ENCODE data around the gene ATP10B.
"Not testable (repeated sequence)": the region's sequence is repeated elsewhere in the genome, so short reads cannot be mapped to it uniquely, and the experiment has no call there.

ATP10B gene

GRCh38 chr5:160749026-160749425, 103.0 kb downstream of the ATP10B start:
- Histone ChIP-seq H3K9me3 (ENCODE audit: control insufficient read depth, insufficient read depth, low read length) (no peaks in the 10 kb centered on the region), H3K27ac (ENCODE audit: low read depth, low read length) (no peak overlapping the region), H3K4me3 (ENCODE audit: low read depth, low read length) (no peak overlapping the region), H3K4me1 (ENCODE audit: control insufficient read depth, insufficient read depth, low read length) (peaks cover 10% of the 10 kb centered on the region), H3K9ac (ENCODE audit: low read depth, low read length) (no peak overlapping the region), H3K27me3 (ENCODE audit: control insufficient read depth, insufficient read depth, low read length) (no peaks in the 10 kb centered on the region), H3K36me3 (ENCODE audit: control insufficient read depth, insufficient read depth, low read length) (no peaks in the 10 kb centered on the region)

- H3K27me3 ChIP-seq (ENCODE audit: control insufficient read depth, insufficient read depth, low read length), result no peaks in the 10 kb centered on the region
- H3K9me3 ChIP-seq (ENCODE audit: control insufficient read depth, insufficient read depth, low read length), result no peaks in the 10 kb centered on the region
- no peak overlapping the region for H3K9ac ChIP-seq (ENCODE audit: low read depth, low read length)
- no peak overlapping the region for H3K4me3 ChIP-seq (ENCODE audit: low read depth, low read length)
- no peaks in the 10 kb centered on the region for H3K36me3 ChIP-seq (ENCODE audit: control insufficient read depth, insufficient read depth, low read length)
- peaks cover 11% of the 10 kb centered on the region for H3K4me1 ChIP-seq (ENCODE audit: control insufficient read depth, insufficient read depth, low read length)
- H3K27ac ChIP-seq (ENCODE audit: low read depth, low read length), result no peak overlapping the region
These were observed 104.0 kb downstream of the ATP10B start for GRCh38 chr5:160747987-160748386.

- no peaks in the 10 kb centered on the region for H3K9me3 ChIP-seq (ENCODE audit: control insufficient read depth, insufficient read depth, low read length)
- H3K27ac ChIP-seq (ENCODE audit: low read depth, low read length), result no peak overlapping the region
- no peaks in the 10 kb centered on the region for H3K27me3 ChIP-seq (ENCODE audit: control insufficient read depth, insufficient read depth, low read length)
- H3K4me3 ChIP-seq (ENCODE audit: low read depth, low read length), result no peak overlapping the region
- no peak overlapping the region for H3K9ac ChIP-seq (ENCODE audit: low read depth, low read length)
- H3K4me1 ChIP-seq (ENCODE audit: control insufficient read depth, insufficient read depth, low read length), result peaks cover 11% of the 10 kb centered on the region
- no peaks in the 10 kb centered on the region for H3K36me3 ChIP-seq (ENCODE audit: control insufficient read depth, insufficient read depth, low read length)
These were observed 104.5 kb downstream of the ATP10B start for GRCh38 chr5:160747559-160747958.

- H3K27me3 ChIP-seq (ENCODE audit: control insufficient read depth, insufficient read depth, low read length), result no peaks in the 10 kb centered on the region
- no peak overlapping the region for H3K27ac ChIP-seq (ENCODE audit: low read depth, low read length)
- H3K4me3 ChIP-seq (ENCODE audit: low read depth, low read length), result no peak overlapping the region
- no peaks in the 10 kb centered on the region for H3K36me3 ChIP-seq (ENCODE audit: control insufficient read depth, insufficient read depth, low read length)
- H3K9me3 ChIP-seq (ENCODE audit: control insufficient read depth, insufficient read depth, low read length), result no peaks in the 10 kb centered on the region
- H3K4me1 ChIP-seq (ENCODE audit: control insufficient read depth, insufficient read depth, low read length), result peaks cover 11% of the 10 kb centered on the region
- H3K9ac ChIP-seq (ENCODE audit: low read depth, low read length), result no peak overlapping the region
These were observed 107.5 kb downstream of the ATP10B start for GRCh38 chr5:160744268-160745101.

GRCh38 chr5:160743027-160743426, 109.0 kb downstream of the ATP10B start:
- no peaks in the 10 kb centered on the region for H3K27me3 ChIP-seq (ENCODE audit: control insufficient read depth, insufficient read depth, low read length)
- peaks cover 11% of the 10 kb centered on the region for H3K4me1 ChIP-seq (ENCODE audit: control insufficient read depth, insufficient read depth, low read length)
- no peak overlapping the region for H3K4me3 ChIP-seq (ENCODE audit: low read depth, low read length)
- H3K27ac ChIP-seq (ENCODE audit: low read depth, low read length), result no peak overlapping the region
- H3K36me3 ChIP-seq (ENCODE audit: control insufficient read depth, insufficient read depth, low read length), result no peaks in the 10 kb centered on the region
- H3K9me3 ChIP-seq (ENCODE audit: control insufficient read depth, insufficient read depth, low read length), result no peaks in the 10 kb centered on the region
- no peak overlapping the region for H3K9ac ChIP-seq (ENCODE audit: low read depth, low read length)

GRCh38 chr5:160742446-160742845, 109.6 kb downstream of the ATP10B start:
- no peaks in the 10 kb centered on the region for H3K27me3 ChIP-seq (ENCODE audit: control insufficient read depth, insufficient read depth, low read length)
- no peak overlapping the region for H3K27ac ChIP-seq (ENCODE audit: low read depth, low read length)
- H3K9me3 ChIP-seq (ENCODE audit: control insufficient read depth, insufficient read depth, low read length), result no peaks in the 10 kb centered on the region
- H3K36me3 ChIP-seq (ENCODE audit: control insufficient read depth, insufficient read depth, low read length), result no peaks in the 10 kb centered on the region
- no peak overlapping the region for H3K9ac ChIP-seq (ENCODE audit: low read depth, low read length)
- peaks cover 11% of the 10 kb centered on the region for H3K4me1 ChIP-seq (ENCODE audit: control insufficient read depth, insufficient read depth, low read length)
- no peak overlapping the region for H3K4me3 ChIP-seq (ENCODE audit: low read depth, low read length)

- no peak overlapping the region for H3K9ac ChIP-seq (ENCODE audit: low read depth, low read length)
- H3K9me3 ChIP-seq (ENCODE audit: control insufficient read depth, insufficient read depth, low read length), result no peaks in the 10 kb centered on the region
- H3K27ac ChIP-seq (ENCODE audit: low read depth, low read length), result peak overlapping the region; percentile 29
- no peak overlapping the region for H3K4me3 ChIP-seq (ENCODE audit: low read depth, low read length)
- no peaks in the 10 kb centered on the region for H3K27me3 ChIP-seq (ENCODE audit: control insufficient read depth, insufficient read depth, low read length)
- peaks cover 25% of the 10 kb centered on the region for H3K4me1 ChIP-seq (ENCODE audit: control insufficient read depth, insufficient read depth, low read length)
- no peaks in the 10 kb centered on the region for H3K36me3 ChIP-seq (ENCODE audit: control insufficient read depth, insufficient read depth, low read length)
These were observed 124.6 kb downstream of the ATP10B start for GRCh38 chr5:160727296-160727997.

GRCh38 chr5:160726721-160727120, 125.3 kb downstream of the ATP10B start:
- H3K4me1 ChIP-seq (ENCODE audit: control insufficient read depth, insufficient read depth, low read length), result peaks cover 25% of the 10 kb centered on the region

GRCh38 chr5:160720822-160721221, 131.2 kb downstream of the ATP10B start:
- Histone ChIP-seq H3K9ac (ENCODE audit: low read depth, low read length) (no peak overlapping the region), H3K36me3 (ENCODE audit: control insufficient read depth, insufficient read depth, low read length) (no peaks in the 10 kb centered on the region), H3K27ac (ENCODE audit: low read depth, low read length) (no peak overlapping the region), H3K4me3 (ENCODE audit: low read depth, low read length) (no peak overlapping the region), H3K9me3 (ENCODE audit: control insufficient read depth, insufficient read depth, low read length) (no peaks in the 10 kb centered on the region), H3K4me1 (ENCODE audit: control insufficient read depth, insufficient read depth, low read length) (0 out of 2 replicates have a peak, but pooled peaks cover under 1% of the 10 kb centered on the region), H3K27me3 (ENCODE audit: control insufficient read depth, insufficient read depth, low read length) (no peaks in the 10 kb centered on the region)

More at GRCh38 chr5:160726721-160727120, 125.3 kb downstream of the ATP10B start:
- Histone ChIP-seq H3K36me3 (ENCODE audit: control insufficient read depth, insufficient read depth, low read length) (no peaks in the 10 kb centered on the region), H3K9ac (ENCODE audit: low read depth, low read length) (no peak overlapping the region), H3K27me3 (ENCODE audit: control insufficient read depth, insufficient read depth, low read length) (no peaks in the 10 kb centered on the region), H3K27ac (ENCODE audit: low read depth, low read length) (no peak overlapping the region), H3K4me3 (ENCODE audit: low read depth, low read length) (no peak overlapping the region), H3K9me3 (ENCODE audit: control insufficient read depth, insufficient read depth, low read length) (no peaks in the 10 kb centered on the region)

- H3K9me3 ChIP-seq (ENCODE audit: control insufficient read depth, insufficient read depth, low read length); H3K4me1 ChIP-seq (ENCODE audit: control insufficient read depth, insufficient read depth, low read length); H3K27ac ChIP-seq (ENCODE audit: low read depth, low read length); H3K9ac ChIP-seq (ENCODE audit: low read depth, low read length); H3K27me3 ChIP-seq (ENCODE audit: control insufficient read depth, insufficient read depth, low read length); H3K36me3 ChIP-seq (ENCODE audit: control insufficient read depth, insufficient read depth, low read length); H3K4me3 ChIP-seq (ENCODE audit: low read depth, low read length): not testable (repeated sequence)
These were observed 136.5 kb downstream of the ATP10B start for GRCh38 chr5:160715508-160715907.

GRCh38 chr5:160703547-160704189, 148.3 kb downstream of the ATP10B start:
- H3K27me3 ChIP-seq (ENCODE audit: control insufficient read depth, insufficient read depth, low read length), result no peaks in the 10 kb centered on the region
- no peaks in the 10 kb centered on the region for H3K4me1 ChIP-seq (ENCODE audit: control insufficient read depth, insufficient read depth, low read length)
- no peak overlapping the region for H3K9ac ChIP-seq (ENCODE audit: low read depth, low read length)
- H3K4me3 ChIP-seq (ENCODE audit: low read depth, low read length), result no peak overlapping the region
- no peaks in the 10 kb centered on the region for H3K9me3 ChIP-seq (ENCODE audit: control insufficient read depth, insufficient read depth, low read length)
- H3K36me3 ChIP-seq (ENCODE audit: control insufficient read depth, insufficient read depth, low read length), result no peaks in the 10 kb centered on the region
- no peak overlapping the region for H3K27ac ChIP-seq (ENCODE audit: low read depth, low read length)
